Tibial artery (tissue), 4 donors: ENCODE data around the gene UBE3B.

Experiments used
- DNase-seq, 2 donors: peaks; one replicate each; pipeline ENCODE4 v3.0.0-alpha.2; 2019
- H3K27ac ChIP-seq, 2 donors: fragments of 200-600 bp; sonication (generic) in 1 of 2; 1 replicate in 1 of 2; 2 replicates in 1 of 2; pipeline ENCODE4 v1.5.1; 2018 to 2019; ENCODE audit warnings: mild to moderate bottlenecking in 1 of 2
- H3K27me3 ChIP-seq, 2 donors: fragments of 200-600 bp; sonication (generic) in 1 of 2; one replicate each; pipeline versions ENCODE4 v1.5.1 to v1.6.0; 2016 to 2019
- H3K36me3 ChIP-seq, 3 donors: fragments of 200-600 bp; sonication (generic) in 2 of 3; one replicate each; pipeline ENCODE4 v1.5.1; 2016 to 2019; ENCODE audit warnings: mild to moderate bottlenecking in 2 of 3
- H3K4me1 ChIP-seq, 4 donors: fragments of 200-600 bp; sonication (generic) in 2 of 4; 1 replicate in 3 of 4; 2 replicates in 1 of 4; pipeline ENCODE4 v1.5.1; 2016 to 2019
- H3K4me3 ChIP-seq, 2 donors: fragments of 200-600 bp; sonication (generic) in 1 of 2; 1 replicate in 1 of 2; 2 replicates in 1 of 2; pipeline ENCODE4 v1.5.1; 2018 to 2019; ENCODE audit warnings: mild to moderate bottlenecking in 2 of 2
- H3K9me3 ChIP-seq, 3 donors: fragments of 200-600 bp; sonication (generic) in 1 of 3; one replicate each; pipeline ENCODE4 v1.5.1; 2016 to 2019
- intact Hi-C: fragments of 100-400 bp; cut with DNase I; formaldehyde crosslinking; loops from one replicate; pipeline ENCODE4 v1.15.0; 2023; ENCODE audit warnings: low total_unique reads
- TF ChIP-seq, protein P1 (sequence below), 2 experiments: fragments of 200-600 bp in 1 of 2; fragments of 450-650 bp in 1 of 2; IDR thresholded peaks; one replicate each; pipeline ENCODE4 v1.5.1; 2017 to 2019; ENCODE audit warnings: antibody characterized with exemption in 2 of 2, mild to moderate bottlenecking in 1 of 2, moderate library complexity in 1 of 2

UBE3B gene

DNA sequence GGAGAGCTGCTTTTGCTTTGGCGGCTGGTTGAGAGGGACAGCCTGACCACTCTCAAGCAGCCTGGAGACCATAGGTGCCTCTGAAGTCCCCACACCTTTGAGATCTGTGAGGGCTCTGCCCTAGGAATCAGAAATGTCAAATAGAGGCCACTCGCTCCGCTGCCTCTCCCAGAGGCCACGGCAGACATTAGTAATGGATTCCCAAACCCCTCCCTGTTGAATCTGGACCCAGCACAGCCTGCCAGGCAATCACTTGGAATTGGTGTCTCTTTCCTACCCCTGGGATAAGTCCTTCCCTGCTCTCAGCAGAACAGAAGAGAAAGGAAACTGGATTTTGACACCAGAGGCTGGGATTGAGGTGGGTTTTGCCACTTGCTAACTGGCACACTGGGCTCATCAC is 70.8 kb downstream of the UBE3B start:
- Histone ChIP-seq H3K4me3 (no peak overlapping the region), H3K9me3 (no peaks in the 10 kb centered on the region), H3K4me1 (peaks cover 0 to 5% (median 2%) of the 10 kb centered on the region in 4 donors), H3K27me3 (peaks cover 0 to 39% of the 10 kb centered on the region in 2 donors), H3K36me3 (no peaks in the 10 kb centered on the region), H3K27ac (no peak overlapping the region)
- intact Hi-C loops, result no loop called here
- TF ChIP-seq, protein P1, sequence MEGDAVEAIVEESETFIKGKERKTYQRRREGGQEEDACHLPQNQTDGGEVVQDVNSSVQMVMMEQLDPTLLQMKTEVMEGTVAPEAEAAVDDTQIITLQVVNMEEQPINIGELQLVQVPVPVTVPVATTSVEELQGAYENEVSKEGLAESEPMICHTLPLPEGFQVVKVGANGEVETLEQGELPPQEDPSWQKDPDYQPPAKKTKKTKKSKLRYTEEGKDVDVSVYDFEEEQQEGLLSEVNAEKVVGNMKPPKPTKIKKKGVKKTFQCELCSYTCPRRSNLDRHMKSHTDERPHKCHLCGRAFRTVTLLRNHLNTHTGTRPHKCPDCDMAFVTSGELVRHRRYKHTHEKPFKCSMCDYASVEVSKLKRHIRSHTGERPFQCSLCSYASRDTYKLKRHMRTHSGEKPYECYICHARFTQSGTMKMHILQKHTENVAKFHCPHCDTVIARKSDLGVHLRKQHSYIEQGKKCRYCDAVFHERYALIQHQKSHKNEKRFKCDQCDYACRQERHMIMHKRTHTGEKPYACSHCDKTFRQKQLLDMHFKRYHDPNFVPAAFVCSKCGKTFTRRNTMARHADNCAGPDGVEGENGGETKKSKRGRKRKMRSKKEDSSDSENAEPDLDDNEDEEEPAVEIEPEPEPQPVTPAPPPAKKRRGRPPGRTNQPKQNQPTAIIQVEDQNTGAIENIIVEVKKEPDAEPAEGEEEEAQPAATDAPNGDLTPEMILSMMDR (IDR thresholded peaks at IDR 0.05), result no peak
- no peak for DNase-seq

DNA sequence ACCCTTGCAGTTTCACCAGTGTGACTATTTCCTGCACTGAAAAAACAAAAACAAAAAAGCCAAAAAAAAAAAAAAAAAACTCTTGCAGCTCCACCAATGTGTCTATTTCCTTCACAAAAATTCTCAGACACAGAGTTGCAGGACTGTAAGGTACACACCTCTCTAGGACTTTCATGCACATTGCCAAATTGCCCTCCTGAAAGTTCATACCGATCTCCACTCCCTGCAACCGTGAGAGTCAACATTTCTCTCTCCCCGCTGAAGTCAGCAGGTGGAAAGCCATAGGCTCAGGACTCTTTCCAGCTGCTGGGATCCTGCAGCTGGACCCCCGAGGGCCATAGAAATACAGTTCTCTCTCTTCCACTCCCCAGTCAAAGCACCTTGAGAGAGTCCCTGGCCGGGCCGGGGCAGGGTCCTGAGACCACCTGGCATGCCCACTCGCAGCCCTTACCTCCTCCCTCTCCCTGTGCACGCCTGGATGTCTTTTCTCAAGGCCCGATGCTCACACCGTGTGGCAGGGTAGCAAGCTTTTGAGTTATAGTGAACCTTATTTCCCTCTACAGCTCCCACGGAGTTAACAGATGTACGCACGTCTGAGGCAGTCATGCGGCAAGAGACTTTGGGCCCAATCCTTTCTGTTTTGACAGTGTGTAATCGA is 72.3 kb downstream of the UBE3B start:
- Histone ChIP-seq H3K27me3 (peaks cover 0 to 39% of the 10 kb centered on the region in 2 donors), H3K4me1 (peaks cover 0 to 5% (median 2%) of the 10 kb centered on the region in 4 donors), H3K4me3 (no peak overlapping the region), H3K9me3 (no peaks in the 10 kb centered on the region), H3K36me3 (no peaks in the 10 kb centered on the region), H3K27ac (no peak overlapping the region)
- intact Hi-C loops, result no loop called here
- no peak for DNase-seq
- TF ChIP-seq, protein P1 (IDR thresholded peaks at IDR 0.05), result no peak

DNA sequence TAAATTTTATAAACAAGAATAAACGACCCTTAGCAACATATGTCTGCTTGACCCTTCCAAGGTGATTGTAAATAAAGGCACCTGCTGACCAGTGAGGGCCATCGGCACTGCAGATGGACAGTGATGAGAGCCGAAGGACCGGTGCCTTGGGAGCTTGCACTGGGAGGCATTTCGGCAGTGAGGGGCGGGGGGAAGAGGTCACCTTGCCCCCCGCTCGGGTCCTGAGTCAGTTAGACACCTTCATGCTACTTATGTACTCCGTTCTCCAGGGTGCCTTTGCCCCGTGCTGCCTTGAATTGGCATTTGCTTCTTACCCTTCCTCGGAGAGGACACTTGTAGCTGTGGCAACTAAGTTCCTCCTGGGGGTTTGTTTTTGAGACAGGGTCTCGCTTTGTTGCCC is 72.8 kb downstream of the UBE3B start:
- Histone ChIP-seq H3K4me1 (peaks cover 0 to 2% (median under 1%) of the 10 kb centered on the region in 4 donors), H3K4me3 (no peak overlapping the region), H3K27me3 (peaks cover 0 to 39% of the 10 kb centered on the region in 2 donors), H3K27ac (no peak overlapping the region), H3K9me3 (no peaks in the 10 kb centered on the region), H3K36me3 (no peaks in the 10 kb centered on the region)
- DNase-seq, result no peak
- intact Hi-C loops, result no loop called here
- TF ChIP-seq, protein P1 (IDR thresholded peaks at IDR 0.05), result no peak

DNA sequence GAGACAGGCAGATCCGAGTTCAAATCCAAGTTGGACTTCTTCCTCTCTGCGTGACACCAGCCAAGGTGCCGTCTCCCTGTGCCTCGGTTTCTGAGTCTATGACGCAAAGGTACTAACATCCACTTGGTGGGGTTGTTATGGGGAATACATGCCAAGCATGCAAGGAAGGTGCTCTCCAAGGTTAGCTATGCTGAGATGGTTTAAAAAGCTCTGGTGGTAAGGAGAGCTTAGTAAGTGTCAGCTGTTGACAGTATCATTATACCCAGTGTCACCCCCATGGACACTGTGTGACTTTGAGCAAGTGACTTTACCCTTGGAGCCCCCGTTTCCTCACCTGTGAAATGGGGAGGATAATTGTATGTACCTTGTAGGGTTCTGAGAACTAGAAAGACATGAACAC is 73.7 kb downstream of the UBE3B start:
- Histone ChIP-seq H3K36me3 (peaks cover 0 to 3% (median 0%) of the 10 kb centered on the region in 3 donors), H3K27ac (no peak overlapping the region), H3K4me3 (no peak overlapping the region), H3K27me3 (peaks cover 0 to 39% of the 10 kb centered on the region in 2 donors), H3K4me1 (no peaks in the 10 kb centered on the region), H3K9me3 (no peaks in the 10 kb centered on the region)
- no peak for DNase-seq
- intact Hi-C loops, result no loop called here
- TF ChIP-seq, protein P1 (IDR thresholded peaks at IDR 0.05), result no peak

DNA sequence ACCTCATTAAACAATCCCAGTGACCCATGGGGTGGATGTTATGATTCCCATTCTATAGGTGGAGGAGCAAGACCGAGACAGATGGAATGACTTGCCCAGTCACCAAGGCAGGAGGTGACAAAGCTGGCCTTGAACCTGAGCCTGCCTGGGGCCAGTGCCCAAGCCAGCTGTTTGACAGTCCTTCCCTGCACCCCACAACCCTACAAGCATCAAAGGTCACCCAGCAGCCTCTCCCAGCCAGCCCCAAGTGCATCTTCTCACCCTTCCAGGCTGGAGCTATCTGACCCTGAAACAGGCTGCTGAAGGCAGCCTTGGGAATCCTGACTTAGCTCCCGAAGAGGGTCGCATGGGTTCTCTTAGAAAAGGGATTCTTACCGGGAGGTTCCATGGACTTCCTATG is 75.5 kb downstream of the UBE3B start:
- peaks cover 0 to 21% (median 0%) of the 10 kb centered on the region in 3 donors for H3K36me3 ChIP-seq
- H3K27me3 ChIP-seq, result peaks cover 0 to 29% of the 10 kb centered on the region in 2 donors
- no peak overlapping the region for H3K27ac ChIP-seq
- intact Hi-C loops, result no loop called here
- H3K4me1 ChIP-seq, result no peaks in the 10 kb centered on the region
- DNase-seq, result no peak
- H3K4me3 ChIP-seq, result no peak overlapping the region
- no peaks in the 10 kb centered on the region for H3K9me3 ChIP-seq
- TF ChIP-seq, protein P1 (IDR thresholded peaks at IDR 0.05), result no peak
